Activated T-helper 9 cell treated with anti-CD3 and anti-CD28 coated beads, Interleukin-2, amount 50 U/mL, for 16 hours (primary cell): ENCODE results near the gene PCSK7.

ENCODE experiments used
- DNase-seq: peaks from one replicate; pipeline ENCODE4 v3.0.0-alpha.2; 2020; ENCODE audit warnings: low read depth

The PCSK7 gene

GRCh38 chr11:117230999-117231841 lies 653 bp downstream of the PCSK7 start:
- DNase-seq, result no peak

DNA sequence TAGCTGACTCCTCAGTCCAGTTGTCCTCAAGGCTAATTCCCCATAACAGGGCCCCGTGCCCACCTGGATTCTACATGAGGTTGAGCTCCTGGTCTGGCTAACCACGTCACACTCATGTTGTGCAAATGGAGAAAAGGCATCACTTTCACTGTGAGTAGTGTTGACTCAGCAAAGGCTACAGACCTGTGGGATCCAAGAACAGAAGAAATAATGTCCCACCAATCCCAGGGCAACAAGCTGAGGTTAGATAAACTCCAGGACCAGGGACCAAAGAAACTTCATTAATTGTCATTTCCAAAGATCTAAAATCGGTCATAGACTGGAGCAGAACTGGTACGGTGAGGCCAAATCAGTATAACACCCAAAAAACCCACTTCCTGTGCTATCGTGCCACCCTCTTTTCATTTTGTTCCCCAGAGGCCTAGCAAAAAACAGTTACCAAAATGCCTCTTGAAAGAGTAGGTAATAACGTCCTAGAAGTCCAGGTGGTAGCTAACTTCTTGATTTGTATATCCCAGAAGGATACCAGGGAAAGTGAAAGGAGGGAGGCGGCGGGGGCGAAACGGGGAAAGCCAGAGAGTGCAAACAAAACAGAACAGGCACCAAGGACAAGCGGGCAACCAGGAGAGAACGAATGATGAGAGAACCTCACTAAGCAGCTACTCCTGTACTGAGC lies 1.4 kb downstream of the PCSK7 start:
- DNase-seq, result no peak

GRCh38 chr11:117229931-117230285 lies 2.0 kb downstream of the PCSK7 start:
- DNase-seq, result no peak

DNA sequence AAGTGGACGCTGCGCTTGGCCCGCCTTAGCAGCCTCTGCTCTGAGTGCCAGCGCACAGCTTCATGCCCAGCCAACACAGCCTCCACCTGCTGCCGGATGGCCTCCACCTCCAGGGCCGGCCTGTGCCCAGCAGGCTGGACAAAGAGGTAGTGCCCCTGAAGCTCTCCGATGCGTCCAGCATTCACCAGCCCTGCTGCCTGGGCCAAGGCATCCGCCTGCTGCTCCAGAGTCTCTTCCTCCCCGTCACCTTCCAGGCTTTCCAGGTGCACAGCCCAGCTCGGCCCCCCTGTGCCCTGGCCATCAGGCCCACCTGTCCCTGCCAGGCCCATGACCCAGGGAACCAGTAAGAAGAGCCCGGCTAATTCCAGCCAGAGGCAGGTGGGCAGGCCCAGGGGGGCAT lies 2.5 kb downstream of the PCSK7 start:
- DNase-seq, result no peak

GRCh38 chr11:117228091-117228490 lies 3.8 kb downstream of the PCSK7 start:
- DNase-seq, result no peak

DNA sequence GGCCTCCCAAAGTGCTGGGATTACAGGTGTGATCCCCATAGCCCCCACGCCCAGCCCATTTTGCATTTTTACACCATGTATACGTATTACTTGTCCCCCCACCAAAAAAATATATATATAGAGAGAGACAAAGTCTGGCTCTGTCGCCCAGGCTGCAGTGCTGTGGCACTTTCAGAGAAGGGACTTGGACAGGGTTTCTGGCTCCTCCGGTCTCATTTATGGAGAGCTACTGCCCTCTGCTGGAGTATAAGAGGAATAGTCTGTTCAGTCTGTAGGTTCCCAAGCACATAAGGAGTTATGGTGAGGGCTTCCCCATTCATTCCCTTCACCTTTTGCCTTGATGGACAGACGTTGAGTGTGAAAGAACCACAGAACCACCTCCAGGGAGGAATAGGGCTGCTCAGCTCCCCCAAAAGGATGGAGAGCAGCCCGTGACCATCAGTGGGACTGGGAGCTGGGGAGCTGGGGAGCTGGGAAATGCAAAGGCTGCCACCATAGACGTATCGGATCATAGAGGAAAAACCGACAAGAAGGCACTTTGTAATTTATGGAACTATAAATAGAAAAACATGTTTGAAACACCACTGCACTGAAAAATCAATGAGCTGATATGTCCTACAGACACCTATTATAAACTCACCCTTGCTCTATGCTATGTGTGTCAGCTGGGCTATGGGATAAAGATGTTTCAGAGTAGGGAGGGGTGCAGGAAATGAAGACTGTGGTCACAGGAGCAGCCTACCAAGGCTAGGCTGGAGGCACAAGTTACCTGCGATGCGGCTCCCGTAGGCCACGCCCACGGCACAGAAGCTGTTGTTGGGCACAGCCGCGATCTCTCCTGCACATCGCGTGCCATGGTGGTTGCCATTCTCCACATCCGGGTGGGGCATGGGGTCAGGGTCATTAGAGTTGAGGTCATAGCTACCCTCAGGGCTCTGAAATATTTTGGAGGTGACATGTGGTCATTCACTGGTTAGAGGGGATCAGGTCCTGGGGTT lies 5.2 kb downstream of the PCSK7 start:
- no peak for DNase-seq

- DNase-seq, result no peak
These were observed 6.2 kb downstream of the PCSK7 start for GRCh38 chr11:117225553-117226170.

- no peak for DNase-seq
These were observed 7.9 kb downstream of the PCSK7 start for GRCh38 chr11:117223741-117224689.

- DNase-seq, result no peak
These were observed 8.7 kb downstream of the PCSK7 start for GRCh38 chr11:117222991-117223740.

GRCh38 chr11:117221775-117222517 lies 9.9 kb downstream of the PCSK7 start:
- DNase-seq, result no peak

DNA sequence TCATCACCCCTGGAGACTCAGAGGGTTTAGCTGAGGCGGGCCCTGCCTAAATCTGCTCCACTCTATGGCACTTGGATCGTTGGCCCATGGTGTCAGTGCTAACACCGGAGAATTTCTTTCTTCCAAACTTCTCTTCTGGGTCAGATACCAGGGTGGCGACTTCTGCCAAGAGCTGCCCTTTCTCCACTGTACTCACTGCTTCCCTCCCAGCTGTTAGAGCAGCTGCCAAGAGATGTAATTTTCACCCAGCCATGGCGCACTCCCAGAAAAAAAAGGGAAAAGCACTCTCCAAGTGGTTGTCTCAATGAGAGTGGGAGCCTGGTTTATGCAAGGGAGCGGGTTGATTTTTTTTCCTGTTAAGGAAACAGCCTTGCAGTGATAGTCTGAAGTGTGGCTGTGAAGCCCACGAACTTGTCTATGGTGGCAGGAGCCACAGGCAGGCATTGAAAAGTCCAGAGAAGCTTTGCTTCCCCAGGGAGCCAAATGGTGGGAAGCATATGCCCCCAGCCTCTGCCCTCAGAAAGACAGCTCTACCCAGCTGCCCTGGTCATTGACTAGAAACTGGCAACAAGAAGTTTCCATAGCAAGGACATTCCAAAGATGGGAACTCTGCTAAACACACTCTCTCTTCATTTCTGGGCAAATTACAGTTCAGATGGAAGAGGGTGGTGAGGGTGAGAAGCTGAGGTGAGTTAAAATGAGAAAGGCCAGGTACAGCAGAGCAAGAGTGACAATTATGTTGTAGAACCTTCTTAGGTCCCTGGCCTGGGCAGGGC lies 10.7 kb downstream of the PCSK7 start:
- no peak for DNase-seq

DNA sequence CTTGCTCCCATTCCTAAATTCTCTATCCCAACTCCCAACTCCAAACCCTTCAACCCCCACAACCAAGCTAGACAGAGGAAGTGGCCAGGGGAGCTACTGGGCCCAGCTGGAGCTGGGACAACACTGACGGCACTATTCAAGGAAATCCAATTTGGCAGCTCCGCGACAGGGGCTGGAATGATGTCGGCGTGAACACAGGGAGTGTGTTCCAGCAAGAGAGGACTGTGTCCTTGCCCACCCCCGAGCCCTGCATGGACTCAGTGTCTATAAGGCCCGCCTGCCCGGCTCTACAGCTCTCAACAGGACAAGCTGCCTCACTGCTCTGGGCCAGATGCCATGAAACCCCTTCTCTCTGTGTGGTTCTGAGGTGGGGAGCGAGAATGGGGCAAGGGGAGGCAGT lies 11.3 kb downstream of the PCSK7 start:
- no peak for DNase-seq

DNA sequence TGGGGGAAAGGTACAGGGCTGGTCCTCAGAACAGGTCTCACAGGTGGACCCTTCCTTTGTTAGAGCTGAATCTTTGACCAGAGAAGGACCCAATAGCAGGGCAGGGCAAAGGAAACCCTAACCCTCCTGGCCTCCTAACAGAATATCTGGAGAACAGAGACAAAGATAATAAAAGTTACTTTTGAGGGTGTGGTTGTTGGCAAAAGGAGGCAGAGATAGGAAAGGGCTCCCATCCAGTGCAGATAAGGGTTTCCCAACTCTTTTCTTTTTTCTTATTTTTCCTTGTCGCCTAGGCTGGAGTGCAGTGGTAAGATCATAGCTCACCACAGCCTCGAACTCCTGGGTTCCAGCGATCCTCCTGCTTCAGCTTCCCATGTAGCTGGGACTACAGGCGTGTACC lies 11.9 kb downstream of the PCSK7 start:
- no peak for DNase-seq

- no peak for DNase-seq
These were observed 12.4 kb downstream of the PCSK7 start for GRCh38 chr11:117219455-117219854.

DNA sequence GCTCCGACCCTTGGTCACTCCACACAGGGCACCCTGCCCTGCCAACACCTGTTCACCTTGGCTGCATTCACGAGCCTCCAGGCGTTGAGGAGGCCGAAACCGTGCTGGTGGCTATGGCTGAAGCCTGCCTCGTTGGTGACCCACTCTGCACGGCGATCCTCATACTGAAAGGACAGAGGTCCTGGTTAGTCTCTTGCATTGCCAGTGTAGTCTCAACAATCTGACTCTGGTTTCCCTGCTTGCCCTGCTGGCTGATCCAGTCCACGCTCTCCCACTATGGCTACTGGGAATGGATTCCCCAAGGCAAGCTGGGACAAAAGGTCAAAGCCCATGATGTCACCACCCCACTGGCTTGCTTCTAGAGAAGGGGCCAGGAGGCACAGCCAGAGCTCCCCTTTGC lies 12.9 kb downstream of the PCSK7 start:
- DNase-seq, result no peak

GRCh38 chr11:117218133-117218915 lies 13.5 kb downstream of the PCSK7 start:
- no peak for DNase-seq

DNA sequence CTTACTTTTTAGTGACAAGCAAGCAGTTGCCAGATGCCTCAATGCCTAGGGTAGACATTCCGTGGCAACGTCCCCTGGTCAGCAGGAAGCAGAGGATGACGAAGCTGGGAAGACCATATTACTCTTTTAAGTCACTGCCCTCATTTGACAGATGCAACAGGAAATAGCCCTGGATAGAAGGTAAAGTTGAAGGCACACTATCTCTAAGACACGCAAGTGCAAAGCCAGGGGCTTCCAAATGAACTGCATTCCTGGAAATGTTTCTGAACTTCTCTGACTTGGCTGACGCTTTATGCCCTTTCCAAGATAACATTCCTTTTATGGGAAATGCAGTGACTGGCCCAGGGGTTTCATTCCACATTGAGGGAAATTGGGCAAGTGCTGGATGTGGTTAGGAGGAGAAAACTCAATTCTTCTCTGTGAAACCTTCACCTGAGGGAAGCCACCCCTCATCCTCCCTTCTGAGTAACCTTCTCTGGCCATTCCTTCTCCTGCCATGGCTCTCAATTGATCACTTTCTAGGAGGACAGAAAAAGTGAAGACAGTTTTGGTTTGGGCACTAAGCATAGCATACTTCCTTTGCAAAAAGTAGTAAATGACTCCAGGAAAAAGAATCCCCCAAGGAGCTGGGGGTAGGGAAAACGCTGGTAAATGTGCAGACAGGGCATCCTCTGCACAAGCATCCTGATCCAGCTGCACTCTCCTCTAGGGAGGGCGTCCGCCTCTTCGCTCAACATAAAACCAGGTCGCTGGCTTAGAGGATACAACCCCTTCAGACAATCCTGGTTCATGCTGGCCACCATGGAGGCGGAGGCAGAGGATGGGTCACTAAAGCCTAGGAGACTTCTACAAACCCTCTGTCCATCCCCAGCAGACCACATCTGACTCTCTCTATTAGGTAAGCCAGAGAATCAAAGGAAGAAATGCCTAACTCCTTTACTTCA lies 14.5 kb downstream of the PCSK7 start:
- DNase-seq, result no peak
